Natural killer cell (primary cell): ENCODE measurements around the gene ROR1. TPM values are rescaled to one million over a fixed set of nuclear protein-coding genes. Genes with fewer than 3 reads are reported as not detected.

Experiments used
- ATAC-seq, 3 donors: fragments of 150-1000 bp in 2 of 3; fragments of 200-7000 bp in 1 of 3; cut with Tn5 transposase; 1 replicate in 1 of 3; 2 replicates in 2 of 3; pipeline ENCODE4 v1.10.0; 2021; ENCODE audit warnings: mild to moderate bottlenecking in 2 of 3, moderate library complexity in 2 of 3
- DNase-seq, 2 donors: peaks; one replicate each; pipeline versions ENCODE4 v3.0.0 to v3.0.0-alpha.2; 2013 to 2021; ENCODE audit warnings: mixed read lengths in 1 of 2
- H3K27ac ChIP-seq: one replicate; pipeline ENCODE4 v1.5.1; 2013; ENCODE audit warnings: mild to moderate bottlenecking, low read length
- H3K27me3 ChIP-seq: one replicate; pipeline ENCODE4 v1.6.1; 2013; ENCODE audit warnings: low read length; ENCODE audit not compliant: control insufficient read depth, insufficient read depth
- H3K36me3 ChIP-seq: one replicate; pipeline ENCODE4 v1.6.1; 2013; ENCODE audit warnings: low read length; ENCODE audit not compliant: control insufficient read depth, insufficient read depth
- H3K4me1 ChIP-seq: one replicate; pipeline ENCODE4 v1.6.1; 2013; ENCODE audit warnings: low read length; ENCODE audit not compliant: control insufficient read depth, insufficient read depth
- H3K4me3 ChIP-seq: one replicate; pipeline ENCODE4 v1.5.1; 2013; ENCODE audit warnings: low read length
- H3K9me3 ChIP-seq: one replicate; pipeline ENCODE4 v1.6.1; 2013; ENCODE audit warnings: low read length; ENCODE audit not compliant: control insufficient read depth, insufficient read depth
- H3K27ac Mint-ChIP-seq, 2 donors: one replicate each; pipeline ENCODE4 v1.8.0; 2022; ENCODE audit warnings: mild to moderate bottlenecking in 2 of 2, mixed read lengths in 2 of 2, moderate library complexity in 1 of 2
- H3K27me3 Mint-ChIP-seq, 2 donors: one replicate each; pipeline ENCODE4 v1.8.0; 2022; ENCODE audit warnings: low read depth in 2 of 2, mixed read lengths in 2 of 2
- H3K36me3 Mint-ChIP-seq: one replicate; pipeline ENCODE4 v1.8.0; 2022; ENCODE audit warnings: mixed read lengths
- H3K4me1 Mint-ChIP-seq, 2 donors: one replicate each; pipeline ENCODE4 v1.8.0; 2022; ENCODE audit warnings: mixed read lengths in 2 of 2
- H3K4me3 Mint-ChIP-seq: one replicate; pipeline ENCODE4 v1.8.0; 2022; ENCODE audit warnings: mild to moderate bottlenecking, moderate library complexity, mixed read lengths
- H3K9me3 Mint-ChIP-seq, 2 donors: one replicate each; pipeline ENCODE4 v1.8.0; 2022; ENCODE audit warnings: mixed read lengths in 2 of 2
- WGBS: methylation state at CpG from one replicate; pipeline ENCODE4 v1.1.7; 2013; ENCODE audit warnings: missing lambda C conversion rate; ENCODE audit not compliant: insufficient coverage; 5-methylcytosine and 5-hydroxymethylcytosine counted together
- intact Hi-C: fragments of 100-400 bp; cut with micrococcal nuclease; formaldehyde crosslinking; loops from one replicate; pipeline ENCODE4 v1.14.2; 2022
- total RNA-seq, 4 donors: library from RNA; stranded (reverse); fragments of 120-200 nt in 1 of 4; gene quantifications; one replicate each; pipeline versions ENCODE4 v1.2.3 to v1.2.4, GENCODE V29; 2013 to 2022
- TF ChIP-seq, protein P1 (sequence below): fragments of 200-600 bp; IDR thresholded peaks from one replicate; pipeline ENCODE4 v1.8.0; 2022; ENCODE audit warnings: antibody characterized with exemption

Gene ROR1
- total RNA-seq, 3 donors from 2014 or later (not counting 1 experiment from before 2014, with no cell fraction given): 0.05 to 0.35 (median 0.27) TPM

DNA sequence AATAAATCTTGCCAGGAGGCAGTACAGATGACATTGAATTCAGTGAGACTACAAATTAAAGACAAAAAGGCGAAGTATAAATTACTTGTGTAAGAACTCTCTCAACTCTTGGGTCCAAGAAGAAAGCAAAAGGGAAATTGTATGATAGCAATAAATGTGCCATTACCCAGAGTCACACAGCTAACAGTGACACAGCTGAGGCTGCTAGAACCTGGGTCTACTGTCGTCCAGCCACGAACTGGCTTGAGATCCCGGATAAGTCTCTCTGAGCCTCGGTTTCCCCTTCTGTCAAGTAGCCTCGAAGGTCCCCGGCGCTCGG lies 362 bp upstream of the ROR1 start:
- Histone ChIP-seq H3K4me1 (peaks cover 12% of the 10 kb centered on the region), H3K27ac (no peak overlapping the region), H3K27me3 (peaks cover 24% of the 10 kb centered on the region), H3K4me3 (peak overlapping the region; percentile 16), H3K9me3 (no peaks in the 10 kb centered on the region), H3K36me3 (no peaks in the 10 kb centered on the region)
- Mint-ChIP-seq H3K27ac (no peak overlapping the region), H3K4me3 (peak overlapping the region; percentile 41), H3K9me3 (no peaks in the 10 kb centered on the region), H3K4me1 (peaks cover 7 to 18% of the 10 kb centered on the region in 2 donors), H3K36me3 (no peaks in the 10 kb centered on the region), H3K27me3 (peaks cover 52 to 58% of the 10 kb centered on the region in 2 donors)
- intact Hi-C loops: no loop called here
- WGBS: 3% methylated on average over 9 of the region's 9 CpGs
- no peak for DNase-seq
- ATAC-seq: no peak
- TF ChIP-seq, protein P1, sequence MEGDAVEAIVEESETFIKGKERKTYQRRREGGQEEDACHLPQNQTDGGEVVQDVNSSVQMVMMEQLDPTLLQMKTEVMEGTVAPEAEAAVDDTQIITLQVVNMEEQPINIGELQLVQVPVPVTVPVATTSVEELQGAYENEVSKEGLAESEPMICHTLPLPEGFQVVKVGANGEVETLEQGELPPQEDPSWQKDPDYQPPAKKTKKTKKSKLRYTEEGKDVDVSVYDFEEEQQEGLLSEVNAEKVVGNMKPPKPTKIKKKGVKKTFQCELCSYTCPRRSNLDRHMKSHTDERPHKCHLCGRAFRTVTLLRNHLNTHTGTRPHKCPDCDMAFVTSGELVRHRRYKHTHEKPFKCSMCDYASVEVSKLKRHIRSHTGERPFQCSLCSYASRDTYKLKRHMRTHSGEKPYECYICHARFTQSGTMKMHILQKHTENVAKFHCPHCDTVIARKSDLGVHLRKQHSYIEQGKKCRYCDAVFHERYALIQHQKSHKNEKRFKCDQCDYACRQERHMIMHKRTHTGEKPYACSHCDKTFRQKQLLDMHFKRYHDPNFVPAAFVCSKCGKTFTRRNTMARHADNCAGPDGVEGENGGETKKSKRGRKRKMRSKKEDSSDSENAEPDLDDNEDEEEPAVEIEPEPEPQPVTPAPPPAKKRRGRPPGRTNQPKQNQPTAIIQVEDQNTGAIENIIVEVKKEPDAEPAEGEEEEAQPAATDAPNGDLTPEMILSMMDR: no peak

DNA sequence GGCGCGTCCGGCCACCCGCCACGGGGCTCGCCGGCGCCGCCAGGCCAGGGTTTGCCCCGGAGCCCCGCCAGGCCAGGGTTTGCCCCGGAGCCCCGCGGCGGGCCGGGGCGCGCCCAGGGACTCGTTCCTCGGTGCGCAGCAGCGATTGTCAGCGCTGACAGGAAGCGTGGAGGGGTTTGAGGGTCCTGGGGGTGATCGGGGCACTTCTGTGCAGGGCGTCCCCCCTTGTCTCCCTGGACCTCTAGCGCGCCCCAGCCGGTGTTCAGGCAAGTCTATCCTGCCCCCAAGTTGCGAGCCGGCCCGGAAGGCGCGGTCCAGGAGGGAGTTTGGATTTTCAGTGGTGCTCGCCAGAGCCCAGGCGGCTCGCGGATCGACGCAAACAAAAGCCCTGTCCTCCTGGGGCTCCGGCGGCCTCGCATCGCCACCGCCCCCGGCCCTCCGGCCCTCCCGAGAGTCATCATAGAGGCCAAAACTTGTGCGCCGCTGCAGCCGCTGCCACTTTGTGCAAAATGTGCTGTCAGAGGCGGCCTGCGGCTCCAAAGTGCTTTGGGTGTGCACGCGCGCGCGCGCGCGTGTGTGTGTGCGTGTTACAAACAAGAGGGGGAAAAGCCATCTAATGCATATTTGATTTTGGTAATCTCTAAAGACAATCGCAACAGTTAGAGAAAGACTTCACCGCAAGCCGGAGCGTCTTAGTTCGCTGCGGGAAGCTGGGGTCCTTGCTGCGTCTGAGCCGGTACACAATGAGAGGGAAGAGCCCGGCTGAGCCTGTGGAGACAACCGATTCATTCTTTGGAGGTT lies 1.0 kb downstream of the ROR1 start:
- ATAC-seq: peak in 1 of 3 donors; percentile 17
- H3K27ac Mint-ChIP-seq: no peak overlapping the region
- H3K9me3 ChIP-seq: no peaks in the 10 kb centered on the region
- 2% methylated on average over 72 of the region's 72 CpGs for WGBS
- H3K27me3 Mint-ChIP-seq: peaks cover 59 to 61% of the 10 kb centered on the region in 2 donors
- TF ChIP-seq, protein P1: no peak
- H3K36me3 ChIP-seq: no peaks in the 10 kb centered on the region
- H3K4me3 Mint-ChIP-seq: no peak overlapping the region
- no peaks in the 10 kb centered on the region for H3K36me3 Mint-ChIP-seq
- no peak overlapping the region for H3K27ac ChIP-seq
- no peaks in the 10 kb centered on the region for H3K9me3 Mint-ChIP-seq
- peak overlapping the region; percentile 38 for H3K4me3 ChIP-seq
- H3K4me1 ChIP-seq: peaks cover 12% of the 10 kb centered on the region
- peaks cover 7 to 18% of the 10 kb centered on the region in 2 donors for H3K4me1 Mint-ChIP-seq
- intact Hi-C loops: no loop called here
- peak in 1 of 2 donors; percentile 3 for DNase-seq
- peaks cover 24% of the 10 kb centered on the region for H3K27me3 ChIP-seq

DNA sequence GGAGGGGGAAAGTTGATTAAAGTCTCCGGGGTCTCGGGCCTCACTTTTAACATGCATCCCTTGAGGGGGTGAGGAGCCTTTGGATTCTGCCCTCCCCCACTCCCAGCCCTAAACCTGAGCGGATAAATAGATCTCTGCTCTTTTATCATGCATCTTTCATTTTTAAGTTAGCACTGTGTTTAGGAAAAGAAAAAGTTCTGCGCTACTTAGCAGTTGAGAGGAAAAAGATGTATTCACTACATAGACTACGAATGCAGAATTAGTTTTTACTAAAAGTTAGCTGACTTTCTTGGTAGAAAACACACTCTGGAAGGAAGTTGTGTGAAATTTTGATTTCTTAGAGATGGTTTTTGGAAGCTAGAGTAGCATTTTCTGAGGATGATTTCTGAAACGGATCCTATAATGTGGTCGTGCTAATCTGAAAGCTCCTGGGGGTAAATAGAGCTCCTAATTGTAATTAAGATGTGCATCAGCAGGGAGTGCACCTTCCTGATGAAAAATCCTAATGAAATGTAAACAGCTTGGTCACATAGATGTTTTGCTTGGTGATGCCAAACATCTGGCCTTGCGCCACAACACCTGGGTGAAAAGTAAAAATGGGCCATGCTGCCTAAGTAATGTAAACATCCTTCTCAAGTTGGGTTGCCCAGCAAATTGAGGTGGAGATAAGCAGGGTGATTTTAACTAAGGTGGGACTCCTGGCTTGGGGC lies 1.8 kb downstream of the ROR1 start:
- intact Hi-C loops: no loop called here
- peak overlapping the region; percentile 9 for H3K4me3 Mint-ChIP-seq
- H3K9me3 Mint-ChIP-seq: no peaks in the 10 kb centered on the region
- TF ChIP-seq, protein P1: no peak
- Histone ChIP-seq H3K9me3 (no peaks in the 10 kb centered on the region), H3K36me3 (no peaks in the 10 kb centered on the region), H3K4me3 (peak overlapping the region; percentile 38), H3K4me1 (peaks cover 12% of the 10 kb centered on the region), H3K27me3 (peaks cover 24% of the 10 kb centered on the region), H3K27ac (no peak overlapping the region)
- no peak for DNase-seq
- H3K27me3 Mint-ChIP-seq: peaks cover 62 to 67% of the 10 kb centered on the region in 2 donors
- ATAC-seq: no peak
- 56% methylated on average over 6 of the region's 8 CpGs for WGBS
- no peaks in the 10 kb centered on the region for H3K36me3 Mint-ChIP-seq
- peaks cover 7 to 18% of the 10 kb centered on the region in 2 donors for H3K4me1 Mint-ChIP-seq
- H3K27ac Mint-ChIP-seq: no peak overlapping the region
